Mammary epithelial cell (primary cell): ENCODE measurements around the gene SCNN1A.

Source experiments
- CTCF ChIP-seq, 2 donors: IDR thresholded peaks in 1 of 2; conservative IDR thresholded peaks in 1 of 2; 2 replicates each; pipeline ENCODE4 v1.5.1; 2011 to 2012; ENCODE audit warnings: inconsistent platforms in 2 of 2, low read length in 2 of 2, mild to moderate bottlenecking in 2 of 2, control low read depth in 1 of 2, low read depth in 1 of 2; ENCODE audit not compliant: insufficient read depth in 1 of 2; ENCODE audit errors: extremely low read depth in 1 of 2
- EZH2 ChIP-seq: IDR thresholded peaks from 2 replicates; pipeline ENCODE4 v1.6.1; 2012; ENCODE audit warnings: low read length, inconsistent platforms, borderline replicate concordance

GRCh38 chr12:6374028-6374785, 1.2 kb downstream of the SCNN1A start:
- TF ChIP-seq CTCF (conservative IDR thresholded peaks at IDR 0.05 in 1 of 2, IDR thresholded peaks at IDR 0.05 in 1 of 2; ENCODE audit: extremely low read depth in 1 of 2, insufficient read depth in 1 of 2, low read depth in 1 of 2, low read length in 2 of 2), result no peak
- TF ChIP-seq EZH2, result no peak
